ENCODE data around the gene RAB40C.

- TF ChIP-seq CTCF (IDR thresholded peaks at IDR 0.05) (no peak), POLR2A (IDR thresholded peaks at IDR 0.05) (no peak)
Measured at GRCh38 chr16:660132-660458, 70.2 kb downstream of the RAB40C start.
